H1 (cell line): ENCODE data around the gene APLP2. TPM values are rescaled to one million over a fixed set of nuclear protein-coding genes. Genes with fewer than 3 reads are reported as not detected.

ENCODE experiments used
- CTCF ChIA-PET: fragments of 300-600 bp; sonication (Branson Sonifier 250); formaldehyde crosslinking; loops from one replicate; lab custom pipeline; 2021; ENCODE audit not compliant: partially characterized antibody; lab: Charles Lee
- POLR2A ChIA-PET: fragments of 300-600 bp; sonication (Branson Sonifier 250); formaldehyde crosslinking; loops from one replicate; lab custom pipeline; 2021; ENCODE audit warnings: inconsistent platforms; ENCODE audit not compliant: partially characterized antibody; lab: Charles Lee
- DNase-seq, 2 experiments: peaks; one replicate each; pipeline versions ENCODE4 v3.0.0 to v3.0.0-alpha.2; 2010 to 2022; ENCODE audit warnings: low spot score in 2 of 2, low read depth in 1 of 2, mixed read lengths in 1 of 2
- FAIRE-seq: peaks from 2 replicates; lab custom pipeline; 2011; peaks lifted over from hg19 to GRCh38; lab: Jason Lieb, UNC
- H2AFZ ChIP-seq: 2 replicates; pipeline ENCODE4 v1.8.1; 2012; ENCODE audit warnings: low read length, inconsistent platforms
- H2AK5ac ChIP-seq: 2 replicates; pipeline ENCODE4 v1.6.1; 2013; ENCODE audit warnings: low read depth, low read length
- H2BK120ac ChIP-seq: replicated peaks from 2 replicates; pipeline ENCODE3; 2013; ENCODE audit warnings: low read depth, low read length, inconsistent platforms
- H2BK12ac ChIP-seq: 2 replicates; pipeline ENCODE4 v1.6.1; 2013; ENCODE audit warnings: low read depth, low read length
- H2BK15ac ChIP-seq: 2 replicates; pipeline ENCODE4 v1.6.1; 2013; ENCODE audit warnings: low read length
- H2BK20ac ChIP-seq: 2 replicates; pipeline ENCODE4 v1.6.1; 2013; ENCODE audit warnings: low read length
- H2BK5ac ChIP-seq: 2 replicates; pipeline ENCODE4 v1.6.1; 2013; ENCODE audit warnings: low read depth, low read length
- H3K14ac ChIP-seq: 2 replicates; pipeline ENCODE4 v1.6.1; 2013; ENCODE audit warnings: inconsistent platforms; ENCODE audit not compliant: insufficient read length
- H3K18ac ChIP-seq: 2 replicates; pipeline ENCODE4 v1.6.1; 2013; ENCODE audit warnings: low read length; ENCODE audit errors: extremely low read depth
- H3K23ac ChIP-seq: 2 replicates; pipeline ENCODE4 v1.6.1; 2013; ENCODE audit warnings: inconsistent platforms; ENCODE audit not compliant: insufficient read length
- H3K23me2 ChIP-seq: 2 replicates; pipeline ENCODE4 v1.6.1; 2013; ENCODE audit warnings: low read depth, low read length
- H3K27ac ChIP-seq: 2 replicates; pipeline ENCODE4 v1.6.1; 2011; ENCODE audit warnings: low read depth, low read length, inconsistent platforms
- H3K27me3 ChIP-seq, 4 experiments: replicated peaks in 1 of 4; 1 replicate in 1 of 4; 2 replicates in 3 of 4; pipeline versions ENCODE4 v1.6.1 to v1.8.1; 2011 to 2013; ENCODE audit warnings: low read length in 3 of 4, mild to moderate bottlenecking in 3 of 4, inconsistent platforms in 2 of 4, mixed read lengths in 2 of 4, moderate library complexity in 1 of 4; ENCODE audit not compliant: control insufficient read depth in 3 of 4, insufficient read depth in 3 of 4; ENCODE audit errors: extremely low read depth in 1 of 4
- H3K36me3 ChIP-seq, 4 experiments: 2 replicates each; pipeline versions ENCODE4 v1.6.1 to v1.8.1; 2011 to 2013; ENCODE audit warnings: mild to moderate bottlenecking in 4 of 4, low read length in 3 of 4, moderate library complexity in 2 of 4, control low read depth in 1 of 4, inconsistent platforms in 1 of 4; ENCODE audit not compliant: insufficient read depth in 4 of 4, control insufficient read depth in 2 of 4
- H3K4ac ChIP-seq: replicated peaks from 2 replicates; pipeline ENCODE3; 2013; ENCODE audit warnings: low read length, low read depth, mixed read lengths, inconsistent platforms; ENCODE audit not compliant: insufficient read length
- H3K4me1 ChIP-seq, 4 experiments: replicated peaks in 1 of 4; 1 replicate in 1 of 4; 2 replicates in 3 of 4; pipeline versions ENCODE4 v1.6.1 to v1.8.1; 2011 to 2013; ENCODE audit warnings: low read length in 3 of 4, inconsistent platforms in 2 of 4, mixed read lengths in 1 of 4; ENCODE audit not compliant: insufficient read depth in 4 of 4, control insufficient read depth in 3 of 4
- H3K4me2 ChIP-seq, 2 experiments: 2 replicates each; pipeline versions ENCODE4 v1.6.1 to v1.8.1; 2011 to 2013; ENCODE audit warnings: low read depth in 2 of 2, low read length in 2 of 2, control low read depth in 1 of 2, inconsistent platforms in 1 of 2, mild to moderate bottlenecking in 1 of 2; ENCODE audit not compliant: insufficient read depth in 1 of 2
- H3K4me3 ChIP-seq, 4 experiments: fragments of 200-600, 300-600 bp in 1 of 4; sonication (generic), shearing (Covaris generic), sonication (Bioruptor Twin) in 1 of 4; 2 replicates each; pipeline versions ENCODE4 v1.5.1 to v1.8.1; 2011 to 2016; ENCODE audit warnings: low read length in 4 of 4, low read depth in 3 of 4, control low read depth in 2 of 4, inconsistent platforms in 2 of 4, mild to moderate bottlenecking in 2 of 4, mixed read lengths in 1 of 4, moderate library complexity in 1 of 4; ENCODE audit not compliant: insufficient read depth in 2 of 4; ENCODE audit errors: extremely low read depth in 1 of 4
- H3K56ac ChIP-seq: replicated peaks from 2 replicates; pipeline ENCODE3; 2013; ENCODE audit warnings: low read depth, mild to moderate bottlenecking, mixed read lengths, low read length, inconsistent platforms; ENCODE audit not compliant: insufficient read length
- H3K79me1 ChIP-seq: 2 replicates; pipeline ENCODE4 v1.6.1; 2013; ENCODE audit warnings: low read depth, low read length, control low read depth
- H3K79me2 ChIP-seq, 2 experiments: 2 replicates each; pipeline versions ENCODE4 v1.6.1 to v1.8.1; 2012 to 2013; ENCODE audit warnings: low read length in 2 of 2, mild to moderate bottlenecking in 2 of 2, inconsistent platforms in 1 of 2; ENCODE audit not compliant: insufficient read depth in 2 of 2, control insufficient read depth in 1 of 2
- H3K9ac ChIP-seq, 4 experiments: replicated peaks in 1 of 4; 1 replicate in 1 of 4; 2 replicates in 3 of 4; pipeline versions ENCODE4 v1.6.1 to v1.8.1; 2011 to 2013; ENCODE audit warnings: low read depth in 3 of 4, low read length in 3 of 4, control low read depth in 2 of 4, mild to moderate bottlenecking in 2 of 4, moderate library complexity in 2 of 4, inconsistent platforms in 1 of 4; ENCODE audit errors: extremely low read depth in 1 of 4
- H3K9me3 ChIP-seq, 2 experiments: 2 replicates each; pipeline versions ENCODE4 v1.6.1 to v1.8.1; 2012 to 2013; ENCODE audit warnings: mild to moderate bottlenecking in 2 of 2, moderate library complexity in 2 of 2, control low read depth in 1 of 2, inconsistent platforms in 1 of 2, low read depth in 1 of 2, low read length in 1 of 2, mixed read lengths in 1 of 2; ENCODE audit not compliant: insufficient read depth in 2 of 2
- H4K20me1 ChIP-seq, 2 experiments: replicated peaks in 1 of 2; 2 replicates each; pipeline versions ENCODE3 to v1.8.1; 2011 to 2013; ENCODE audit warnings: inconsistent platforms in 2 of 2, low read length in 2 of 2, mild to moderate bottlenecking in 1 of 2; ENCODE audit not compliant: insufficient read depth in 2 of 2, control insufficient read depth in 1 of 2
- H4K5ac ChIP-seq: 2 replicates; pipeline ENCODE4 v1.6.1; 2013; ENCODE audit warnings: low read length, low read depth, mixed read lengths, inconsistent platforms; ENCODE audit not compliant: insufficient read length
- H4K8ac ChIP-seq: 2 replicates; pipeline ENCODE4 v1.8.0; 2013; ENCODE audit warnings: mild to moderate bottlenecking, moderate library complexity, low read length, inconsistent platforms; ENCODE audit not compliant: insufficient read depth; ENCODE audit errors: extremely low read depth
- H4K91ac ChIP-seq: replicated peaks from 2 replicates; pipeline ENCODE3; 2013; ENCODE audit warnings: low read length, mixed read lengths, inconsistent platforms; ENCODE audit not compliant: insufficient read length
- ASH2L ChIP-seq: fragments of 200-600, 300-600 bp; sonication (generic); IDR thresholded peaks from one replicate; pipeline ENCODE4 v1.7.1; 2017; ENCODE audit warnings: low read length
- CREB1 ChIP-seq: IDR thresholded peaks from 2 replicates; pipeline ENCODE4 v1.6.1; 2012; ENCODE audit warnings: inconsistent platforms
- EGR1 ChIP-seq: IDR thresholded peaks from 2 replicates; pipeline ENCODE4 v1.6.1; 2011; ENCODE audit warnings: low read depth, low read length, borderline replicate concordance
- KDM1A ChIP-seq: fragments of 200-600, 300-600 bp; sonication (generic); IDR thresholded peaks from 2 replicates; pipeline ENCODE4 v1.7.1; 2016; ENCODE audit warnings: mild to moderate bottlenecking, low read length, borderline replicate concordance
- MAFK ChIP-seq: IDR thresholded peaks from 2 replicates; pipeline ENCODE4 v1.6.1; 2012; ENCODE audit warnings: low read depth, mild to moderate bottlenecking, improper control_type of control experiment, low read length
- RFX5 ChIP-seq: IDR thresholded peaks from 2 replicates; pipeline ENCODE4 v1.6.1; 2011; ENCODE audit warnings: low read depth, low read length, improper control_type of control experiment, borderline replicate concordance
- SAP30 ChIP-seq: fragments of 300-600 bp; sonication (generic); IDR thresholded peaks from 2 replicates; pipeline ENCODE4 v1.7.1; 2012; ENCODE audit warnings: low read length, moderate library complexity, mild to moderate bottlenecking, inconsistent platforms; ENCODE audit not compliant: insufficient read depth, insufficient replicate concordance
- SIN3A ChIP-seq, 2 experiments: IDR thresholded peaks in 1 of 2; conservative IDR thresholded peaks in 1 of 2; 2 replicates each; pipeline ENCODE4 v1.6.1; 2011 to 2012; ENCODE audit warnings: low read length in 2 of 2, improper control_type of control experiment in 1 of 2, low read depth in 1 of 2, mild to moderate bottlenecking in 1 of 2
- SIRT6 ChIP-seq: IDR thresholded peaks from one replicate; pipeline ENCODE4 v1.7.1; 2012; ENCODE audit warnings: low read length, inconsistent platforms
- WGBS, 2 experiments: shearing (Covaris generic) in 1 of 2; methylation state at CpG; one replicate each; pipeline versions ENCODE4 v1.1.6 to v1.1.7; 2013 to 2015; ENCODE audit warnings: low lambda C conversion rate in 2 of 2, mixed read lengths in 2 of 2, inconsistent platforms in 1 of 2, low coverage in 1 of 2, missing lambda C conversion rate in 1 of 2; ENCODE audit not compliant: insufficient replicate concordance in 2 of 2, insufficient coverage in 1 of 2, insufficient read length in 1 of 2; ENCODE audit errors: extremely low coverage in 1 of 2, missing lambda C conversion rate in 1 of 2; 5-methylcytosine and 5-hydroxymethylcytosine counted together
- polyA plus RNA-seq, 7 experiments: library from polyadenylated mRNA; depleted of rRNA in 3 of 7; stranded (reverse) in 5 of 7; unstranded in 2 of 7; fragments of >200 nt in 5 of 7; fragments of 200-250 nt in 2 of 7; gene quantifications; 1 replicate in 5 of 7; 2 replicates in 1 of 7; 4 replicates in 1 of 7; pipeline versions ENCODE4 v1.2.1 to v1.2.3, GENCODE V29; 2011 to 2013; ENCODE audit warnings: missing spikeins in 2 of 7, mixed read lengths in 2 of 7
- total RNA-seq: library from RNA; stranded (reverse); fragmentation: NEBNext Ultra II Directional; extraction: Animal tissue kit (Norgen Biotek cat#: 25700); gene quantifications from 2 replicates; pipeline ENCODE4 v1.2.1, GENCODE V29; 2021
- TF ChIP-seq, protein P1 (sequence below): IDR thresholded peaks from 2 replicates; pipeline ENCODE4 v1.6.1; 2012; ENCODE audit warnings: inconsistent platforms

The APLP2 gene
- total and polyA plus RNA-seq, 2 of the 8 experiments (the other 6 are each of a cell fraction or from before 2014, with no cell fraction given) = 222 to 315 TPM

DNA sequence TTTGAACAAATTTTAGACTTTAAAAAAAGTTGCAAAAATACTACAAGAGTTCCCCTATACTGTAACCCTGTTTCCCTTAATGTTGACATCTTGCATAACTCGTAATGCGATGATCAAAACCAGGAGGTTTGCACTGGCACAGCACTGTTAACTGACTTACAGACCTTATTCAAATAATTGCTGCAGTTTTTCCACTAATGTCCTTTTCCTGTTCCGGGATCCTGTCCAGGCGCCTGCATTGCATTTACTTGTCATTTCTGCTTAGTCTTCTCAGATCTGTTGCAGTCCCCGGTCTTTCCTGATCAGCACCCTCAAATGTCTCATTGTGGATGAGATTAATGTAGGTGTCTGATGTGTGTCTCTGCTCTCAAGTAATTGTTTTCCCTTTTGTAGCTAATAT is 32.0 kb downstream of the APLP2 start:
- H3K4me3 ChIP-seq = no peak overlapping the region
- H3K14ac ChIP-seq = no peak overlapping the region
- H4K8ac ChIP-seq = no peak overlapping the region
- WGBS, 2 experiments = 93% methylated on average over 5 of the region's 5 CpGs; no CpG with 5 or more reads in 1 of the 2 experiments
- ChIA-PET CTCF (no interaction called here), POLR2A (no interaction called here)
- no peak overlapping the region for H2BK20ac ChIP-seq
- no peak overlapping the region for H3K4me2 ChIP-seq
- H2BK12ac ChIP-seq = no peak overlapping the region
- H4K20me1 ChIP-seq = peaks cover 1 to 4% of the 10 kb centered on the region in 2 experiments
- DNase-seq = no peak
- peaks cover 0 to 8% (median 5%) of the 10 kb centered on the region in 4 experiments; a peak in 3 of 7 replicates for H3K4me1 ChIP-seq
- H3K18ac ChIP-seq = no peak overlapping the region
- no peaks in the 10 kb centered on the region; the same call in 1 of the 2 replicates for H3K23me2 ChIP-seq
- H4K91ac ChIP-seq = no peak overlapping the region
- no peaks in the 10 kb centered on the region for H3K27me3 ChIP-seq
- no peak overlapping the region for H2BK15ac ChIP-seq
- TF ChIP-seq SIRT6 (no peak), ASH2L (no peak), SAP30 (no peak), SIN3A (conservative IDR thresholded peaks at IDR 0.05 in 1 of 2, IDR thresholded peaks at IDR 0.05 in 1 of 2; ENCODE audit: low read depth in 1 of 2, low read length in 2 of 2) (no peak), CREB1 (no peak), RFX5 (no peak), EGR1 (no peak), KDM1A (no peak), MAFK (no peak)
- TF ChIP-seq, protein P1, sequence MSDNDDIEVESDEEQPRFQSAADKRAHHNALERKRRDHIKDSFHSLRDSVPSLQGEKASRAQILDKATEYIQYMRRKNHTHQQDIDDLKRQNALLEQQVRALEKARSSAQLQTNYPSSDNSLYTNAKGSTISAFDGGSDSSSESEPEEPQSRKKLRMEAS = no peak
- TF ChIP-seq, all 59 proteins: peak for 0
- Histone ChIP-seq H2BK120ac (no peak overlapping the region), H2AK5ac (no peak overlapping the region), H4K5ac (no peak overlapping the region), H3K27ac (no peak overlapping the region), H3K4ac (no peak overlapping the region), H3K9me3 (no peaks in the 10 kb centered on the region), H3K23ac (no peak overlapping the region), H2AFZ (no peak overlapping the region), H3K79me2 (peaks cover 3 to 95% of the 10 kb centered on the region in 2 experiments; a peak in 3 of 4 replicates), H2BK5ac (no peak overlapping the region), H3K79me1 (0 out of 2 replicates have a peak, but pooled peaks cover 2% of the 10 kb centered on the region), H3K56ac (no peak overlapping the region), H3K36me3 (no peaks in the 10 kb centered on the region), H3K9ac (no peak overlapping the region)
- FAIRE-seq = no peak
